Daoy (cell line): ENCODE data around the gene COL27A1. TPM values are rescaled to one million over a fixed set of nuclear protein-coding genes. Genes with fewer than 3 reads are reported as not detected.

ENCODE experiments used
- DNase-seq: peaks from one replicate; pipeline ENCODE4 v3.0.0-alpha.2; 2015; ENCODE audit warnings: low read depth
- total RNA-seq: library from RNA; depleted of rRNA; stranded (reverse); fragments of >200 nt; shearing (Covaris generic); gene quantifications from 2 replicates; pipeline ENCODE4 v1.2.3, GENCODE V29; 2014

The COL27A1 gene
- total RNA-seq, 1 experiment from 2014 or later, result 7.8 TPM

DNA sequence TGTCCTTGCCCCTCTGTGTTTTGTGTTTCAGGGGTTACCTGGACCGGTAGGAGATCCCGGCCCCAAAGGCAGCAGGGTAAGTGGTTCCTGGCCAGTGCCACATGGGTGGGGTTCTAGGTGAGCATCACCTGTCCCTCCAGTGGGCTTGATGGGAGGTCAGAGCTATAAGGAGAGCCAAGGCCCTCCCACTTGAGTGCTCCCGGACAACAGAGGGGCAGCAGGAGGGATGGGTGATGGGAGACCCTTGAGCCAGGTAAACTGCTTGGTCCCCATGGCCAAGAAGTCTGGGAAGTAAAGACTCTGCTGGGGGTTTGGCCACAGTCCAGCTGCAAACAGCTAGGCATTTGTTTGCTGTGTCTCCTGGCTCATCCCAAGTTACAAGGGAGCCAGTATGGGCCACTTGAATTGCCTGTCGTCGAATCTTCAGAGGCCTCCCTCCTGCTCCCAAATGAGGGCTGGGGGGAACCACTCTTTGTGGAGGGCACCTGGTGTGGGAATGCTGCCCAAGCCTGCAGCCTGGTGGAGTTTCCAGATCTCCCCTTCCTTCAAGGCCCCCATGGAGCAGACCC lies 51.0 kb downstream of the COL27A1 start:
- no peak for DNase-seq

GRCh38 chr9:114207034-114207810 lies 51.9 kb downstream of the COL27A1 start:
- DNase-seq, result peak; percentile 61

GRCh38 chr9:114207845-114208244 lies 52.5 kb downstream of the COL27A1 start:
- no peak for DNase-seq

- no peak for DNase-seq
Measured at GRCh38 chr9:114209151-114209550, 53.8 kb downstream of the COL27A1 start.

- no peak for DNase-seq
Measured at GRCh38 chr9:114210136-114210535, 54.8 kb downstream of the COL27A1 start.

DNA sequence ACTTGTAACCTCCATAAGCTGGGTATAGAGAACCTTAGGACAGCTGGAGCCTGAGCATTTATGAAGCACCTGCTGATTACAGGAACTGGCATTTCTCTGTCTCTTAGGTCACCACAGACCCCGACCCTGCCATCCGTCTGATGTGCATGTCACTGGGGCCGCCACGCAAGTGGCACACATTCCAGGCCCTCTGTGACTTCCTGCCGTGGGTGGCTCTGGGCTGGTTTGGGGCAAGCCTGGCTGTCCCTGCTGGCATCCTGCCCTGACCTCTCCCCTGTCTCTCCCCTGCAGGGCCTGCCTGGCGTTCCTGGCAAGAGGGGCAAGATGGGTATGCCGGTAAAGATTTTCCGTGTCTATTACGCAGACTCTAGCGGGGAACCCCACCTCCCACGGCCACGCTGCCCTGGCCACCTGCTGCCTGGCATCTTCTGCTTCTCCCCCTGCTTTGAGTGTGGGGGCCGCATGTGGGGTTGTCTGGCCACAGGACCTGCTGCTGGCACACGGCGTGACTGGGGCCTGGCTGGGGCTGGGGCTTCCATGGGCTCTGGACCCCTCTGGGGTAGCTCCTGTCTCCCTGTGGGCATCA lies 55.4 kb downstream of the COL27A1 start:
- DNase-seq, result no peak

DNA sequence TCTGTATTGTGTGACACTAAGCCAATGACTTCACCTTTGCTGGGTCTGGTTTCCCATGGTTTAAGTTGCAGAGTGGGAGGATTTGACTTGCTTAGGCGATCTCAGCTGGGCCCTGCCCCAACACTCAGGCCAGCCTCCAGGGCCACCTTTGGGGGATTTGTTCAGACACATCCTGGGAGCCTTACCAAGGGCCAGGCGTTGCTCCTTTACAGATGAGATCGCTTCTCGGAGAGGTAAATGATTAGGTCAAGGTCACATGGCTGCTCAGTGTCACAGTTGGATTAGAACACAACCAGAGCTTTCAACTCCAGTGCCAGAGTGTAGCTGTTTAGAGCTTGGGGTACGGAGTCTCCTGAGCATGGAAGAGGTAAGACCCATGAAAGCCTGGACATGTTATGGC lies 57.5 kb downstream of the COL27A1 start:
- DNase-seq, result no peak

GRCh38 chr9:114213566-114213965 lies 58.2 kb downstream of the COL27A1 start:
- DNase-seq, result no peak

DNA sequence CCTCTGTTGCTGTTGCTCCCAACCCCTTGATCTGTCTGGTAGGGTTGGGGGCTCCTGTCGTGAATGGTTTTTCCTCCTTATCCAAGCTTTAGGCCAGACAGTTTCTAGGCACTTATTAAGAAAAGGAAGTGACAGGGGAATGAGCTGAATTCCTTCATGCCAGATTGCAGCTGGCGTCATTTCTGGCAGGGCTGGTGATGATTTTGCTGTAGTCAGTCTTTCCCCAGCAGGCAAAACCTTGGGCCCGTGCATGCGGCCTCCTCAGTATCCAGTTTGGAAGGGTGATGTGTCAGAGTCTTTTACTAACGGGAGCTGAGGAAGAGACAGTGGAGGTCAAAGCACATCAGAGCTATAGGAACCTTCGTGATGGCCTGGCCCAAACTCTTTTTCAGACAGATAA lies 58.8 kb downstream of the COL27A1 start:
- DNase-seq, result peak; percentile 47

- DNase-seq, result no peak
Measured at GRCh38 chr9:114214686-114215414, 59.5 kb downstream of the COL27A1 start.

DNA sequence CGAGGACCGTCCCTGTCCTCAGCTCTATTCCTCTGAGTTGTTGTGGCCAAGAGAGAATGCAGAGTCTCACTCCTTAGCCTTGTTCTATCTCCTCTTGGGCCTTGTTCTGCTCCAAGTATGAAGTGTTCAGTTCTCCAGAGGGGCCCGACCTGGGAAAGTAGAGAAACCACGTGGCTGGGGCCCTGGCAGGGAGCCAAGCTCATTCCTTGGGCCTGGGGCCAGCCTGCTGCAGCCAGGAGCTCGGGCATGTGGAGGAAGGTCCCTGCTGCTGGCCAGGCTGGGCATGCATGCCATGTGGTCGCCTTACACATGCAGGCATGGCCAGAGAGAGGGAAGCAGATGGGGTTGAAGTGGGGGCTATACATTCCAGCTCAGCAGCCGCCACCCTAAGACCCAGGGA lies 60.7 kb downstream of the COL27A1 start:
- peak; percentile 39 for DNase-seq

GRCh38 chr9:114216976-114217375 lies 61.6 kb downstream of the COL27A1 start:
- DNase-seq, result no peak

GRCh38 chr9:114218264-114219120 lies 63.2 kb downstream of the COL27A1 start:
- no peak for DNase-seq

DNA sequence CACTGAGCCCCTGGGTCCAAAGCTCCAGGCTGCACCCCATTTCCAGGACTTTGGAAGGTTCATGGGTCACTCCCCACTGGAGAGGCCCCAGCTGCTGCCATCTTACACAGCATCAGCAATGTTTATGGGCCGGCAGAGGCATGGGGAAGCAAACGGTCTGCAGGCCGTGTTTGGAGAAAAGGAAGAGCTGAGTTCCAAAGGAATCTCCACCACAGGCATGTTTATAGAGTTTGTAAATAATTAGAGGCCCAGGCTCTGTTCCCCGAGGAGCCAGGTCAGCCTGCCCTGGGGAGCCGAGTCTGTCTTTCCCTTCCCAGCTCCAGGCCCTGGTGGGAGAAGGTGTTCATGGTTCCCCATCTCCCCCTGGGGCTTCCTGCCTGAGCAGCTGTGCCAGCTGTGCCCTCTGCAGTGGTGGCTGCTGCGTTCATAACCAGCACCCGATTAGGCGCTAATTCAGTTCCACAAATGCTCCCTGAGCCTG lies 64.8 kb downstream of the COL27A1 start:
- DNase-seq, result no peak

DNA sequence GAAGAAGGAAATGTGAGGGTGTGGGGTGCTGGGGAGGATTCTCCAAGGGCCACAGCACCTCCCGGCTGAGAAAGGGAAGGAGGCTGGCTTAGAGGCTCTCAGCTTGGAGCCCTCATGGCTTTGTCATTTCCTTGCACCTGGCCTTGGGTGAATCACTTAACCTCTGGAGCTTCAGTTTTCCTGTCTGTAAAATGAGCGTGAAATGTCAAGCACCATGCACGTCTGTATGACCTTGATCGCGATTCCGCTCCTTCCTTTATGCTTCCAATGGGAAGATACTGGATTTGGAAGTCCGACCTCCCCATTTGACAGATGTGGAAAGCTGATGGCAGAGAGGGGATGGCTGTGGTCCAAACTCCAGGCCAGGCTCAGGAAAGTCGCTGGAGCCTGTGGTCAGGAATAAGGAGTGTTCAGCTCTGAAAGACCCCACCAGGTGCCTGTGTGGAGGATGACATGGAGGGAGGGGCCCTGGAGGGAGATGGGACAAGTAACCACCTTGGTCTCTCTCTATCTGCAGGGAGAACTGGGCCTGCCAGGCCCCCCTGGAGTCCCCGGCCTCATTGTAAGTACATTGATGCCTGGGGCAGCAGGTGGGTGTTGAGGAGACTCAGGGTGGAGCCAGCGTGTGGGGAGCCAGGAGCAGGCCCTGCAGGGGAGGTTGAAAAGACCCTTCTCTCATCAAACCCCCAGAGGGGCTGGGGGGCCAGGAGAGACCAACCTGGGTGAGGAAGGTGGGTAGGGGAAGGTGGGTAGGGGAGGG lies 66.5 kb downstream of the COL27A1 start:
- DNase-seq, result peak; percentile 73

DNA sequence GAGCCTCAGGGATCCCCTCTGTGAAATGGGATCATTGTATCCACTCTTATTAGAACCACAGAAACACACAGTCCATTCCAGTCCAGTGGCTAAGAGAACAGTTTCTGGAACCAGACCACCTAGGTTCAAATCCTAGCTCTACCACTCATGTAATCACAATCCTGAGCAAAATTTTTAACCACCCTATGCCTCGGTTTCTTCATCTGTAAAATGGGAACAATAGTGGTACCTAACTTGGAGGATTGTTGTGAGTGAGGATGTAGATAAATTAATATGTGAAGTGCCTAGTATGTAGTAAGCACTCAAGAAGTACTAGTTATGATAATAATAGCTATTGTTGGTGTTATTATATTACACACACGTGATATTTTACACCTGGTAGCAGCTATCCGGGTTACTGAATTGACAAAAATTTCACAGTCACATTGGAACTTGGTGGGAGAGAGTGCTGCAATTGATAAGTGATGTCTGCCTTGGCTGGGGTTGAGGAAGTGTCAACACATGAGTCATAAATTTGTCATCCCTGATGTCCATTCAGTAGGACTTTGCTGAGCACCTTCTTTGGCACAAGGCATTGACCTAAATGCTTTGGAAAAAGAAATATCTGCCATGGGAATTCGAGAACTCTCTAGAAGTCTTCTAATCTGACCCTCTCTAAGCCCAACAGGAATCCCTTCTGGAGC lies 68.4 kb downstream of the COL27A1 start:
- peak; percentile 87 for DNase-seq

DNA sequence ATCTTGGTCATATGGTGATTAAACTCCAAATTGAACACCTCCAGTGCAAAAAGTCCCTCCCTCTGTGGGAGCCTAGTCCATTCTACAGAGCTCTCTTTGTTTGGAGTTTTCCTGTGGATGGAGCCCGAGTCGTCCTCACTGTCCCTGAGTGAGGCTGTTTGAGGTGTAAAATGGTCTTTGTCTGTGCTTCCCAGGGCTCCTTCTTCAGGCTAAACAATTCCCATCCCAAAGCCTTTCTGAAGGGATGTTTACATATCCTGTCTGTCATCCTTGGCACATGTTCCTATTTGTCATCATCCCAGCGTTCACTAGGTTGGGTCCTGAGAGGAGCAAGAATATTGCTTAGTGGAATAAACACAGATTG lies 68.9 kb downstream of the COL27A1 start:
- DNase-seq, result peak; percentile 86

GRCh38 chr9:114225561-114226212 lies 70.3 kb downstream of the COL27A1 start:
- peak; percentile 72 for DNase-seq

GRCh38 chr9:114226246-114227055 lies 71.1 kb downstream of the COL27A1 start:
- DNase-seq, result no peak
